BJ (cell line): ENCODE measurements around the gene OXSR1. TPM values are rescaled to one million over a fixed set of nuclear protein-coding genes. Genes with fewer than 3 reads are reported as not detected.
"Not testable (repeated sequence)": the region's sequence is repeated elsewhere in the genome, so short reads cannot be mapped to it uniquely, and the experiment has no call there.

Source experiments
- CTCF ChIA-PET: fragments of 350-600 bp; formaldehyde crosslinking; extraction: SDS; loops from one replicate; lab custom pipeline; 2021; ENCODE audit warnings: antibody characterized with exemption, inconsistent platforms; lab: Yijun Ruan, JAX
- POLR2A ChIA-PET: fragments of 300-600 bp; sonication (Branson Sonifier 250); formaldehyde crosslinking; extraction: SDS; loops from one replicate; lab custom pipeline; 2021; ENCODE audit warnings: antibody characterized with exemption; lab: Charles Lee
- DNase-seq: peaks from one replicate; pipeline ENCODE4 v3.0.0-alpha.2; 2011; ENCODE audit warnings: low read depth
- H3K27me3 ChIP-seq: 2 replicates; pipeline ENCODE4 v1.6.0; 2011; ENCODE audit warnings: low read length; ENCODE audit not compliant: control insufficient read depth, insufficient read depth
- H3K36me3 ChIP-seq: 2 replicates; pipeline ENCODE4 v1.5.1; 2011; ENCODE audit warnings: low read length; ENCODE audit not compliant: control insufficient read depth, insufficient read depth
- H3K4me3 ChIP-seq: 2 replicates; pipeline ENCODE4 v1.5.1; 2011; ENCODE audit warnings: low read depth, mild to moderate bottlenecking, control low read depth, low read length
- CTCF ChIP-seq: IDR thresholded peaks from 2 replicates; pipeline ENCODE4 v1.5.1; 2011; ENCODE audit warnings: low read depth, mild to moderate bottlenecking, control low read depth, inconsistent platforms, low read length, moderate library complexity; ENCODE audit not compliant: insufficient read depth
- polyA plus RNA-seq: library from polyadenylated mRNA; depleted of rRNA; stranded (reverse); fragments of >200 nt; gene quantifications from 2 replicates; pipeline ENCODE4 v1.2.3, GENCODE V29; 2011

Gene OXSR1
- polyA plus RNA-seq, 1 experiment = 27.6 TPM

DNA sequence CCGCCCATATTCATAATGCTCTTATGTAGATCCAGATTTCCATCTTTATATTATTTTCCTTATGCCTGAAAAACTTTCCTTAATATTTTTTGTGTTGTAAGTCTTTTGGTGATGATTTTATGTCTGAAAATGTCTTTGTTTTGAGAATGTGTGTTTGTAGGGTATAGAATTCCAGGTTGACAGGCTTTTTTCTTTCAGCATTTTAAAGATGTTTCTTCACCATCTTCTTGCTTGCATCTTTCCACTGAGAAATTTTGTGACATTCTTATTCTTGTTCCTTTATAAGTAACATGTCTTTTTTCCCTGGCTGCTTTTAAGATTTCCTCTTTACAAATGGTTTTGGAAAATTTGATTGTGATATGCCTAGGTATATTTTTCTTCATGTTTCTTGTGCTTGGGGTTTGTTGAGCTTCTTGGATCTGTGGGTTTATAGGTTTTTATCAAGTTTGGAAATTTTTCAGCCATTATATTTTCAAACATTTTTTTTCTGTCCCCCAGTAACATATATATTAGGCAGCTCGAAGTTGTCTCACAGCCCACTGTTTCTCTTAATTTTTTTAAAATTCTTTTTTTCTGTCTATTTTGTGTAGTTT lies 73.2 kb downstream of the OXSR1 start:
- H3K27me3 ChIP-seq = no peaks in the 10 kb centered on the region
- CTCF ChIA-PET = interaction anchor here (1.3 kb wide), 1 partner anchor 9 kb away, joined by 3 read pairs; no protein-coding TSS in a partner anchor
- no peak for TF ChIP-seq CTCF
- DNase-seq = no peak
- POLR2A ChIA-PET = no interaction called here
- H3K4me3 ChIP-seq = no peak overlapping the region
- H3K36me3 ChIP-seq = 0 out of 2 replicates have a peak, but pooled peaks cover 3% of the 10 kb centered on the region

- DNase-seq, H3K27me3 ChIP-seq, H3K36me3 ChIP-seq, POLR2A ChIA-PET, CTCF ChIA-PET, H3K4me3 ChIP-seq: not testable (repeated sequence)
These were observed 77.5 kb downstream of the OXSR1 start for GRCh38 chr3:38242812-38243211.

DNA sequence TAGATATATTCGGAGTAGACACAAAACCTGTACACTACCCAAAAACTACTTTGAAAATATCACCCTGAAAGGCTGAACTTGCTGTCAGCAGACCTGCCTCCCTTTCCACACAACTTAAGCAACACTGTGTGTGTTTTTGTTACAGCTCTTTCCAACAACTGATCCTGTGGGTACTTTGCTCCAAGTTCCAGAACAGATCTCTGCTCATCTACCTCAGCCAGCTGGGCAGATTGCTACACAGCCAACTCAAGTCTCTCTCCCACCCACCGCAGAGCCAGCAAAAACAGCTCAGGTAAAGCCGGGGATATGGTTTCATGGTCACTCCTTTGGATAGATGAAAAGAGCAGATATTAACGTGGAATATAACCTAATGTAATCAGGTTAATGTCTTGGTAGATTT lies 80.6 kb downstream of the OXSR1 start:
- no peak for DNase-seq
- H3K4me3 ChIP-seq = no peak overlapping the region
- H3K27me3 ChIP-seq = no peaks in the 10 kb centered on the region
- ChIA-PET POLR2A (no interaction called here), CTCF (interaction anchor here (0.8 to 1.7 kb wide), 3 partner anchors 16 to 115 kb away, joined by 3 to 4 read pairs (median 4); no protein-coding TSS in a partner anchor)
- H3K36me3 ChIP-seq = peaks cover 5% of the 10 kb centered on the region
- TF ChIP-seq CTCF = no peak

DNA sequence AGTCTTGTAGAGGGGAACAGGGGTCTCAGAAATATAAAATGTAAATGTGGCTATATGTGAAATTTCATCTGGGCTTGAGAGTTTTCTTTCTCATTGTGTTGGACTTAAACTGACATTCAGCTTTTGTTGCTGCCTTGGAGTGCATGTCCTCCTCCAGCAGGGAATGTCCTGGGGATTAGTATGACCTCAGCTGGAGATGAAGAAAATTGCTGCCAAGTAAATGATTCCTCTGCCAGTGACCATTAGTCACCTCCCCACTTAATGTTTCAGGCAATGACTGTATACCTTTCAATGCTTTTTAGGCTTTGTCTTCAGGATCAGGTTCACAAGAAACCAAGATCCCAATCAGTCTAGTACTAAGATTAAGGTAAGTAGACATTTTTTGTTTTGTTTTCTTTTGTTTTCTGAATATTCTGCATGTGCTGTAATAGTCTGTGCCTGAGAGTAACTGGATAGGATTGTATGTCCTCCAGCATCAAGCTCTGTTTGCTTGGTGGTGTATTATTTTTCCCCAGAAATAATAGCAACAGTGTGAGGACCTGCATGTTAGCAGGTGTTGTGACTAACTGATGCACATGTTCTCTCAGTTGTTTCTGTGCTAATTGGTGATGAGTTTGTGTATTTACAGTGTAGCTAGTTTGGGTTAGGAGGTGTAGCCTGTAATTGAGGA lies 82.2 kb downstream of the OXSR1 start:
- peak; percentile 49 for TF ChIP-seq CTCF
- POLR2A ChIA-PET = interaction anchor here (0.6 to 1.1 kb wide), 3 partner anchors 83 to 1254 kb away, joined by 3 read pairs; partner anchors contain the start of genes ACAA1 and EPM2AIP1

GRCh38 chr3:38250198-38250597 lies 84.9 kb downstream of the OXSR1 start:
- Histone ChIP-seq H3K36me3 (peaks cover 25% of the 10 kb centered on the region), H3K4me3 (no peak overlapping the region), H3K27me3 (no peaks in the 10 kb centered on the region)
- DNase-seq = no peak
- TF ChIP-seq CTCF = no peak
- ChIA-PET POLR2A (no interaction called here), CTCF (no interaction called here)

More for the DNA sequence above, 82.2 kb downstream of the OXSR1 start:
- Histone ChIP-seq H3K36me3 (peaks cover 14% of the 10 kb centered on the region), H3K4me3 (no peak overlapping the region), H3K27me3 (no peaks in the 10 kb centered on the region)
- CTCF ChIA-PET = interaction anchor here (0.6 to 1.5 kb wide), 7 partner anchors 10 to 128 kb away, joined by 3 to 5 read pairs (median 4); partner anchors contain the start of gene OXSR1
- DNase-seq = peak; percentile 64
